Activated gamma-delta T cell treated with Interleukin-2 at 50 U/mL for 16 hours (primary cell): ENCODE measurements around the gene CD69.
"Not testable (repeated sequence)": the region's sequence is repeated elsewhere in the genome, so short reads cannot be mapped to it uniquely, and the experiment has no call there.

Source experiments
- DNase-seq: peaks from one replicate; pipeline ENCODE4 v3.0.0-alpha.2; 2020

CD69 gene

GRCh38 chr12:9713032-9713558 is 47.6 kb downstream of the CD69 start:
- not testable (repeated sequence) for DNase-seq

DNA sequence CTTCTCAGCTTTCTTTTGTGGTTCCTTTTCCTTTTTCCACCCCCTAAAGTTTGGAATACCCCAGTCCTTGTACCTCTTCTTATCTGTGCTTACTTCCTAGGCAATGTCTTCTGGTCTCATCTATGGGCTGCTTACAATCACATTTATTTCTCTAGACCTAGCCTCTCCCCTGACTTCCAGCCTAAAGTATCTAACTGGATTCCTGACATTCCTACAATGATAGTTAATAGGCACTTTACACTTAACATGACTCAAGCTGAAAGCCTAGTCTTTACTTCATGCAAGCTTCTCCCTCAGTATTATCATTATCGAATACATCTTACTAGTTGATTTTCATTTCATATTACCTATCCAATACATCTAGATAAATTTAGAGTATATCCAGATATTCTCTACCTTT is 49.0 kb downstream of the CD69 start:
- no peak for DNase-seq

DNA sequence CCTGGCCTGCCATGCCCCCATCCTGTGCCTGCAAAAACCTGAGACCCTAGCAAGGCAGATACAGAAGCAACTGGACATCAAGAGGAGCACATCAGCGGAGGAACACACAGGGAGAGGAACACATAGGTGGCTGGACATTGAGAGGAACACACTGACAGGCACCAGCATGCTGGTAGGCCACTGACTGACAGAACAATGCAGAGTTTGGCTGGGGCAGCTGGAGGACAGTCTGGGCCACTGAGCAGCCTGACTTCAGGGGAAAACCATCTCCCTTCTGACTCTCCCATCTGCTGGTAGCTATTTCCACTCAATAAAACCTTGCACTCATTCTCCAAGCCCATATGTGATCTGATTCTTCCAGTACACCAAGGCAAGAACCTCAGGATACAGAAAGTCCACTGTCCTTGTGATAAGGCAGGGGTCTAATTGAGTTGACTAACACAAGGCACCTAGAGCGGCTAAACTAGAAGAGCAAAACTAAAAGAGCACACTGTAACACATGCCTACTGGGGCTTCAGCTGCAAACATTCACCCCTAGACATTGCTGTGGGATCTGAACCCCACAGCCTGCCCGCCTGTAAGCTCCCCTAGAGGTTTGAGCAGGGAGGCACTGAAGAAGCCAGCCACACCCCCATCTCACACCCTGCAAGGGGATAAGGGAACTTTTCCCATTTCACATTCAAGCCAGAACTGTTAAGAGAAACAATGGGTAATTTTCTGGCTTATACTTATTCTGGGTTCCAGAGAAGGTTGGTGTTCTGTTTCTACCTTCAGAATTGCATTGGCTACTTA is 49.9 kb downstream of the CD69 start:
- DNase-seq = no peak

DNA sequence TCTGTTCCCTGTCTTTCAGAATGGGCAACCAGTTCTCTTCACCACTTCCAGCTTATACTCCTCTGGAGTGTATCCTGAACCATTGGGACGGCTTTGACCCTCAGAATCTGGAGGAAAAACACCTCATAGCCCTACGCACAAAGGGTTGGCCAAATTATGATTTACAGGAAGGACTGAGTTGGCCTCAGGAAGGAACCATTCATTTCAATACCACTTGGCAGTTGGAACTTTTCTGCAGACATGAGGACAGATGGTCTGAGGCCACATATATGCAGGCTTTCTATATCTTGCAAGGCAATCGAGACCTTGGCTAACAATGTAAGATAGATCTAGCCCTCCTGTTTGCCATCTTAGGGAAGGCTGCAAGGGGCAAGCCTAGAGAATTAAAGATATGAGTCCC is 51.8 kb downstream of the CD69 start:
- DNase-seq = no peak

- peak; percentile 66 for DNase-seq
Measured at GRCh38 chr12:9707864-9708808, 52.6 kb downstream of the CD69 start.

DNA sequence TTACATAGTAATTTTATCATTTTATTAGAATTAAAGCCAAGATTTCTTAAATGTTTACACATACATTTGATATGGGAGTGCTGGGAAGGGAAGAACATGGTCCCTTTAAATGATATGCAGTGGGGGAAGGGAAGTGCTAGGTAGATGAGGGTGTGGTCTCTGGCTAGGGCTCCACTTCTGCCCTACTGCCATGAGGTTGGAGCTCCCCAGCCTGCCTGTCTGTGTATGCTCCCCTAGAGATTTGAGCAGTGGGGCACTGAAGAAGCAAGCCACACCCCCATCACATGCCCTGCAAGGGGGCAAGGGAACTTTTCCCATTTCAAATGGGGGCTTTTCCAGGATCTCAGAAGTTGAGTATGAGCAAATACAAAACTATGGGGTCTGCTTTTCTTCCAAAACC is 53.3 kb downstream of the CD69 start:
- no peak for DNase-seq

DNA sequence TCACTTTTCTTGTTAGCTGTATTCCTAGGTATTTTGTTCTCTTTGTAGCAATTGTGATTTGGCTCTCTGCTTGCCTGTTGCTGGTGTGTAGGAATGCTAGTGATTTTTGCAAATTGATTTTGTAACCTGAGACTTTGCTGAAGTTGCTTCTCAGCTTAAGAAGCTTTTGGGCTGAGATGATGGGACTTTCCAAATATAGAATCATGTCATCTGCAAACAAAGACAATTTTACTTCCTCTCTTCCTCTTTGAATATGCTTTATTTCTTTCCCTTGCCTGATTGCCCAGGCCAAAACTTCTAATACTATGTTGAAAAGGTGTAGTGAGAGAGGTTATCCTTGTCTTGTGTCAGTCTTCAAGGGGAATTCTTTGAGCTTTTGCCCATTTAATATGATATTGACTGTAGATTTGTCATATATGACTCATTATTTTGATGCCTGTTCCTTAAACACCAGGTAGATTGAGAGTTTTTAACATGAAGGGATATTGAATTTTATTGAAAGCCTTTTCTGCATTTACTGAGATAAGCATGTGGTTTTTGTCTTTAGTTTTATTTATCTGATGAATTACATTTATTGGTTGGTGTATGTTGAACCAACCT is 54.5 kb downstream of the CD69 start:
- no peak for DNase-seq

DNA sequence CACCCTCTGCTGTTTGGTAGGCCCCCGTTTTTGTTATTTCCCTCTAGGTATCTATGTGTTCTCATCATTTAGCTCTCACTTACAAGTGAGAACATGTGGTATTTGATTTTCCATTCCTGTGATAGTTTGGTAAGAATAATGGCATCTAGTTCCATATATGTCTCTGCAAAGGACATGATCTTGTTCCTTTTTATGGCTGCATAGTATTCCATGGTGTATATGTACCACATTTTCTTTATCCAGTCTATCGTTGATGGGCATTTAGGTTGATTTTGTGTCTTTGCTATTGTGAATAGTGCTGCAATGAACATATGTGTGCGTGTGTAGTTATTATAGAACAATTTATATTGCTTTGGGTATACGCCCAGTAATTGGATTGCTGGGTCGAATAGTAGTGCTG is 56.1 kb downstream of the CD69 start:
- DNase-seq = not testable (repeated sequence)
